ENCODE results near the gene PLEKHM2.

DNA sequence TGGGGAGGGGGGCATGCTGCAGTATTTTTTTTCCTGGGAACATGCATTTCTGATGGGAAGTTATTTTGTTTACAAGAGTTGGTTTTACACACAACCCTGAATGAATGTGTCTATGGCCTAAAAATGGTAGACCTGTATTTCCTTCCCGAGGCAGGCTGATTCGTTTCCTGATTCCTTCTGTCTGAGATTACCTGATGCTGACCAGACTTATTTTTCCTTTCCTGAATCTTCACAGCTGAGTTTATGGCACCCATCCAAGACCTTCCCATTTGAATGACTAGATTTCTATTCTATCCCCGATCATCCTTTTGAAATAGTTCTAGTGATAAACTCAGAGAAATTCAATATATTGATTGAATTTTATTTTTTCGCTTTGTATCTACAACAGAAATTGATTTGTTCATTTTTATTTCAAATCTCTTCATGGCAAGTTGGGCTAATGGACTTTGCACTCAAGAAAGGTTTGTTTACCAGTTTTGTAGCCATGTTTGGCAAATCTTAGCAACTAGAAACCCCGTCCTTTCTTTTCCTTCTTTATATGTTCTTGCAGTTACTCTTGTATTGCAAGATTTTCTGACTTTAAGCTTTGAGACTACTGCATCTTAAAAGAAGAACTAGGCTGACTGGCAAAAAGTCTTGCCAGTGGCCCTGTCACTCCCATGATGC is 15.9 kb upstream of the PLEKHM2 start:
- TF ChIP-seq, protein P1, sequence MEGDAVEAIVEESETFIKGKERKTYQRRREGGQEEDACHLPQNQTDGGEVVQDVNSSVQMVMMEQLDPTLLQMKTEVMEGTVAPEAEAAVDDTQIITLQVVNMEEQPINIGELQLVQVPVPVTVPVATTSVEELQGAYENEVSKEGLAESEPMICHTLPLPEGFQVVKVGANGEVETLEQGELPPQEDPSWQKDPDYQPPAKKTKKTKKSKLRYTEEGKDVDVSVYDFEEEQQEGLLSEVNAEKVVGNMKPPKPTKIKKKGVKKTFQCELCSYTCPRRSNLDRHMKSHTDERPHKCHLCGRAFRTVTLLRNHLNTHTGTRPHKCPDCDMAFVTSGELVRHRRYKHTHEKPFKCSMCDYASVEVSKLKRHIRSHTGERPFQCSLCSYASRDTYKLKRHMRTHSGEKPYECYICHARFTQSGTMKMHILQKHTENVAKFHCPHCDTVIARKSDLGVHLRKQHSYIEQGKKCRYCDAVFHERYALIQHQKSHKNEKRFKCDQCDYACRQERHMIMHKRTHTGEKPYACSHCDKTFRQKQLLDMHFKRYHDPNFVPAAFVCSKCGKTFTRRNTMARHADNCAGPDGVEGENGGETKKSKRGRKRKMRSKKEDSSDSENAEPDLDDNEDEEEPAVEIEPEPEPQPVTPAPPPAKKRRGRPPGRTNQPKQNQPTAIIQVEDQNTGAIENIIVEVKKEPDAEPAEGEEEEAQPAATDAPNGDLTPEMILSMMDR (IDR thresholded peaks at IDR 0.05), result no peak
- no peak for TF ChIP-seq POLR2A (IDR thresholded peaks at IDR 0.05)

Measured in lower leg skin (tissue), 3 donors.